Hematopoietic multipotent progenitor cell treated with erythropoietin and hydrocortisone succinate and interleukin-3 and kit ligand, for 15 days (in vitro differentiated cells): ENCODE data around the gene BPIFB3.
"Not testable (repeated sequence)": the region's sequence is repeated elsewhere in the genome, so short reads cannot be mapped to it uniquely, and the experiment has no call there.

Experiments used
- DNase-seq: peaks from one replicate; pipeline ENCODE4 v3.0.0-alpha.2; 2015; ENCODE audit warnings: low spot score

Gene BPIFB3

DNA sequence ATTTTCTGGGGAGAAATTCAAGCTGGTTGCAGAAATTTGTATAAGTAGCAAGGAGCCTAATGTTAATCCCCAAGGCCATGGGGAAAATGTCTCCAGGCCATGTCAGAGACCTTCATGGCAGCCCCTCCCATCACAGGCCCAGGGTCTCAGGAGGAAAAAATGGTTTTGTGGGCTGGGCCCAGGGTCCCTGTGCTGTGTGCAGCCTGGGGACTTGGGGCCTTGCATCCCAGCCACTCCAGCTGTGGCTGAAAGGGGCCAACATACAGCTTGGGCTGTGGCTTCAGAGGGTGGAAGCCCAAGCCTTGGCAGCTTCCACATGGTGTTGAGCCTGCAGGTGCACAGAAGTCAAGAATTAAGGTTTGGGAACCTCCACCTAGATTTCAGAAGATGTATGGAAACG, 68.6 kb downstream of the BPIFB3 start:
- not testable (repeated sequence) for DNase-seq
